ENCODE data around the gene CDC14B.

CDC14B gene

DNA sequence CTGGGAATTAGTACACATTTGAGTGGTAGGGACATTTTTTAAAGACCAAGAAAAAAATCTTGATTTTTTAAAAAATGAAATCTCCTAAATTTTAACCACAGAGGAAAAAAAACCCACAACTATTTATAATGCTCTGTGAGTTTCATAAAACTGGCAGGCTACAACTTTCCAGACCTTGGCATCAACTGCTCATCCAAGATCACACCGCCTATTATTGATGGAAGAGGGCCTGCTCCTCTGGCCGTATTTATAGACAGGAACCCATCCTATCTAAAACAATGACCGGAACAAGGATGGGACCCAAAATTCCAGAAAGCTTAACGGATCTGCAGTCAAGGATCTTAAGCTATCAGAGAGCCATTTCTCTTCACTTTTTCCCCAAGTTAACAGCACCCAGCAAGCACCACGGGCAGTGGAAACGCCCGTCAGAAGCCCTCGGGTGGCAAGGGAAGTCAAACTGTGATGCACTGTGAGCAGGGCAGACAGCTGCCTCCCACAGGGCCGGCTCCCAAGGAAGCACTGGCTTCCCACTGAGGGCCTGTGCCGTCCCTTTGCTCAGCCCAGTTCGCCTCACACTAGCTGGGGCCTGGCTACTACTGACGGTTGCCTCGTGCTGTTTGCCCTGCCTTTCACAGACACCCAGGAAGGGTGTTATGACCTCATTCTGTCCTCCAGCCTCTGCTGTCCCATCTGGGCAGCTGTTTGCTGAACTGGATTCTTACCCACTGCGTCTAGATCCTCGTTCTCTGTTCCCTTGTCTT is 62.8 kb downstream of the CDC14B start:
- TF ChIP-seq, protein P1, sequence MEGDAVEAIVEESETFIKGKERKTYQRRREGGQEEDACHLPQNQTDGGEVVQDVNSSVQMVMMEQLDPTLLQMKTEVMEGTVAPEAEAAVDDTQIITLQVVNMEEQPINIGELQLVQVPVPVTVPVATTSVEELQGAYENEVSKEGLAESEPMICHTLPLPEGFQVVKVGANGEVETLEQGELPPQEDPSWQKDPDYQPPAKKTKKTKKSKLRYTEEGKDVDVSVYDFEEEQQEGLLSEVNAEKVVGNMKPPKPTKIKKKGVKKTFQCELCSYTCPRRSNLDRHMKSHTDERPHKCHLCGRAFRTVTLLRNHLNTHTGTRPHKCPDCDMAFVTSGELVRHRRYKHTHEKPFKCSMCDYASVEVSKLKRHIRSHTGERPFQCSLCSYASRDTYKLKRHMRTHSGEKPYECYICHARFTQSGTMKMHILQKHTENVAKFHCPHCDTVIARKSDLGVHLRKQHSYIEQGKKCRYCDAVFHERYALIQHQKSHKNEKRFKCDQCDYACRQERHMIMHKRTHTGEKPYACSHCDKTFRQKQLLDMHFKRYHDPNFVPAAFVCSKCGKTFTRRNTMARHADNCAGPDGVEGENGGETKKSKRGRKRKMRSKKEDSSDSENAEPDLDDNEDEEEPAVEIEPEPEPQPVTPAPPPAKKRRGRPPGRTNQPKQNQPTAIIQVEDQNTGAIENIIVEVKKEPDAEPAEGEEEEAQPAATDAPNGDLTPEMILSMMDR (IDR thresholded peaks at IDR 0.05; ENCODE audit: borderline replicate concordance, insufficient read depth, low read depth, low read length): no peak

DNA sequence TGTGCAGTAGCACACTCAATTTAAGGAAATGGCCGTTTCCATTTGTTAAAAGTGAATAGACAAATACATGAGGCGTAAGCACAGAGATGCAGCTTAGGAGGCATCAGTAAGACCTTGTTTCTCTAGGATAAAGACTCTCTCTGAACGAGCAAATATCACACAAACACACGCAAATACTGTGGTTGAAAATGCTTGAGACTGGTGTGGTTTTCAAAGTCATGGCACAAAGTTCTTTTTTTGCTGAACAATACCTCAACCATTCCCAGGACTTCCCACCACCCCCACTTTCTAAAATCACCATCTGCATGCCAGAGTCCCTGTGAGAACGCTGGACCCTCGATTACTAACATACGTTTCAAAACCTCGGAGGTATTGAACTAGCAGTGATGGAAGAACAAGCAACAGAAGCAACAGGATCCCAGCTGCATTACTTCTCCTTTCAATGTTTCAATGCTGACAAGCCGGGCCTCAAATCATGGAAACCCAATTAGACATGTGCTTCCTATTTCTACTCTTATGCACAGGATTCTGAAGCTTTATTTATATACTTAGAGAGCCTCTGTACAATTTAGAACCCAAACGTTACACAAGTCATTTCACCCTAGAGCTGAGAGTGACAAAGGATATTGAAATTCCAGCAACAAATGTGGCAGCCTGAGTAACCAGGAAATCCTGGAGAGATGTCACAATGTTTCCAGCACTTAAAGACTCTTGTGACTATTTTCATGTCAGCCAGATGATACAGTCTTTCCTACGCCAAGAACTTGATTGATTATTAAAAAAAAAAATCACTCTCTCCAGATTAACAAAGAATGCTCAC is 63.9 kb downstream of the CDC14B start:
- TF ChIP-seq, protein P1 (IDR thresholded peaks at IDR 0.05; ENCODE audit: borderline replicate concordance, insufficient read depth, low read depth, low read length): no peak

More for the DNA sequence above, 62.8 kb downstream of the CDC14B start:
- H3K4me3 ChIP-seq (ENCODE audit: low read depth, low read length): no peak overlapping the region

DNA sequence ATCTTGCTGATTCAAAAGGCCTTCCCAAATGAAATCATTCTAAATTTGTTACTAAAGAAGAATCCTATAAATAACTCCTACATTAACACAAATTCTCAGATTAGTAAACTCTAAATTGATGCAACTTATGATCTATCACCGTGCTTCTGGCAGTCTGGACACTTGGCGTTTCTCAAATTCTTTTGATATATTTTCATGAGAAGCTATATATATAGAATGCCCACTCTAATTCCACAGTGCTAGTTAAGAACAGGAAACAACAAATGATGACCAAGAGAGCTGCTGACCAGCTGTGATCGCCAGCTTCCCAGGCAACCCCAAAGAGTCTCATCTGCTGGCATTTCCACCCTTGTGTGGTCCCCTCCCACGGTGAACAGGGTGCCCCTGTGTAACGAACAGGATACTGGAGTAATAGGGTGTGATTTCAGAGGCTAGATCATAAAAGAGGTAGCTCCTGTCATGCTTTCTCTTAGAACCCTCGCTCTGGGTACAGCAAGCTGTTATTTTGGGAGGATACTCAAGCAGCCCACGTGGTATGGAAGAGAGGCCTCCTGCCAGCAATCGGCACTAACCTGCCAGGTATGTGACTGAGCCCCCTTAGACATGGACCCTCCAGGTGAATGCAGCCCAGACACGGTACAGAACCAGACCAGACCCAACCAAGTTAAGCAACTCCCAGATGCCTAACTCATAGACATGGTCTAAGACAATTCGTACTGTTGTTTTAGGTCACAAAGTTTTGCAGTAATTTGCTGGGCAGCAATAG is 64.7 kb downstream of the CDC14B start:
- TF ChIP-seq, protein P1 (IDR thresholded peaks at IDR 0.05; ENCODE audit: borderline replicate concordance, insufficient read depth, low read depth, low read length): no peak

More for the DNA sequence above, 63.9 kb downstream of the CDC14B start:
- no peak overlapping the region for H3K4me3 ChIP-seq (ENCODE audit: low read depth, low read length)

DNA sequence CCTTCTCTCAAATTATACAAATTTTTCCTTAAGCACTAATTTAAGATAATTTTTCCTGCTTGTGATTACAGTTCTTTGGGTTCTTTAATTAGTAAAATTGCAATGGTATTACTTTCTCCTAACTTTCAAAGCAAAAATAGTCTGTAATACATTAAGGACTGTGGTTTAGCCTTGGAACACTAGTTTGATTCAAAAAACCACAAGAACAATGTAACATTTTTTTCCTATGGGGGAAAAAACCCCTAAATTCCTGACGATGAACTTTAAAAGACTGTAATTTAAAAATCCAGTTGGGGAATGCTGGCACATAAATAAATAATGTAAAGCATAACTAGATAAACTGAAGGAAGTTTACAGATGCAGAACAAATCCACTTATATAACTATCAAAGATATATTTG is 65.3 kb downstream of the CDC14B start:
- TF ChIP-seq, protein P1 (IDR thresholded peaks at IDR 0.05; ENCODE audit: borderline replicate concordance, insufficient read depth, low read depth, low read length): no peak
- no peak overlapping the region for H3K4me3 ChIP-seq (ENCODE audit: low read depth, low read length)

More for the DNA sequence above, 64.7 kb downstream of the CDC14B start:
- no peak overlapping the region for H3K4me3 ChIP-seq (ENCODE audit: low read depth, low read length)

DNA sequence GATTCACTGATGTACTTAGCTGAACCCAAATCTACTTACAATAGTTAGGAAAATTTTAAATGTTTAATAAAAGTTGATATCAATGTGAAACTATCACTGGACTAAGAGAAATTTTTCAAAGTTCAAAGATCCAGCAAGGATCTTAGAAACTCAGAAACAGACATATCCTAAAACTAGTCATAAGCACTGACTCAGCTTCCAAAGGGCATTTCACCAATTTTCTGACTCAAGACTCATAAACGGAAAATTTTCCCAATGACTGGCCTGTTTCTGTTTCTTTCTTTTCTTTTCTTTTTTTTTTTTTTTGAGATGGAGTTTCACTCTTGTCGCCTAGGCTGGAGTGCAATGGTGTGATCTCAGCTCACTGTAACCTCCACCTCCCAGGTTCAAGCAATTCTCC is 66.6 kb downstream of the CDC14B start:
- H3K4me3 ChIP-seq (ENCODE audit: low read depth, low read length): no peak overlapping the region
- TF ChIP-seq, protein P1 (IDR thresholded peaks at IDR 0.05; ENCODE audit: borderline replicate concordance, insufficient read depth, low read depth, low read length): no peak

DNA sequence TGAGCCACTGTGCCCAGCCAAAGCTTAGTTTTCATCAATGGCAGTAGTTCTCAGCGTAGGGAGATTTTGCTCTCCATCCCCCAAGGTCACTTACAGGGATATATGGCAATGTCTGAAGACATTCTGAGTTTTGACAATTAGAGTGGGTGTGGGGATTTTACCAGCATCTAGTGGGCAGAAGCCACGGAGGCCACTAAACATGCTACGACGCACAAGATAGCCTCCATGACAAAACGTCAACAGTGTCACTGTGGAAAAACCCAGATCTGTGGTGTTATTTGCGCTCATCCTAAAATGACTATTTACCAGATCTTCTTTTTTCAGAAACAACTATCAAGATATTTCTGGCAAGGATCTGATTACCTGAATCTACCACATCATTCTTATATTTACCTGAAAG is 68.2 kb downstream of the CDC14B start:
- TF ChIP-seq, protein P1 (IDR thresholded peaks at IDR 0.05; ENCODE audit: borderline replicate concordance, insufficient read depth, low read depth, low read length): no peak
- H3K4me3 ChIP-seq (ENCODE audit: low read depth, low read length): no peak overlapping the region
